GM21367 (cell line): ENCODE measurements around the gene CCDC15.

ENCODE experiments used
- ATAC-seq: cut with Tn5 transposase; IDR thresholded peaks from one replicate; pipeline ENCODE4 v1.9.1; 2021; ENCODE audit not compliant: unreplicated experiment

CCDC15 gene, protein sequence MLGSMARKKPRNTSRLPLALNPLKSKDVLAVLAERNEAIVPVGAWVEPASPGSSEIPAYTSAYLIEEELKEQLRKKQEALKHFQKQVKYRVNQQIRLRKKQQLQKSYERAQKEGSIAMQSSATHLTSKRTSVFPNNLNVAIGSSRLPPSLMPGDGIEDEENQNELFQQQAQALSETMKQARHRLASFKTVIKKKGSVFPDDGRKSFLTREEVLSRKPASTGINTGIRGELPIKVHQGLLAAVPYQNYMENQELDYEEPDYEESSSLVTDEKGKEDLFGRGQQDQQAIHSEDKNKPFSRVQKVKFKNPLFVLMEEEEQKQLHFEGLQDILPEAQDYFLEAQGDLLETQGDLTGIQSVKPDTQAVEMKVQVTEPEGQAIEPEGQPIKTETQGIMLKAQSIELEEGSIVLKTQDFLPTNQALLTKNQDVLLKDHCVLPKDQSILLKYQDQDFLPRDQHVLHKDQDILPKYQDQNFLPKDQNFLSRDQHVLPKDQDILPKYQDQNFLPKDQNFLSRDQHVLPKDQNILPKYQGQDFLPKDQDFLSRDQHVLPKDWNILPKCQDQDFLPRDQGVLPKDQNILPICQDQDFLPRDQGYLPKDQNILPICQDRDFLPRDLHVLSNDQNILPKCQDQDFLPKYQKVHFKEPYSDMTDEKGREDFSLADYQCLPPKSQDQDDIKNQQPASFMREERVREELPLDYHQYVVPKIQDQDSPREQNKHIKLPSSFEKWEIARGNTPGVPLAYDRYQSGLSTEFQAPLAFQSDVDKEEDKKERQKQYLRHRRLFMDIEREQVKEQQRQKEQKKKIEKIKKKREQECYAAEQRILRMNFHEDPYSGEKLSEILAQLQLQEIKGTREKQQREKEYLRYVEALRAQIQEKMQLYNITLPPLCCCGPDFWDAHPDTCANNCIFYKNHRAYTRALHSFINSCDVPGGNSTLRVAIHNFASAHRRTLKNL

GRCh38 chr11:124953753-124954589 lies at the start of gene CCDC15:
TSS of gene CCDC15 (plus strand) at chr11:124954202. CDS start at chr11:124954733, 531 bp downstream.
- peak; percentile 98 for ATAC-seq

GRCh38 chr11:124915541-124916369 lies 38.2 kb upstream of the CCDC15 start:
- ATAC-seq: no peak

- no peak for ATAC-seq
Observed at GRCh38 chr11:124916370-124916710, 37.7 kb upstream of the CCDC15 start.

GRCh38 chr11:124917115-124917637 lies 36.8 kb upstream of the CCDC15 start:
- ATAC-seq: no peak

GRCh38 chr11:124918950-124919349 lies 35.1 kb upstream of the CCDC15 start, which contains the start of gene HEPN1:
TSS of gene HEPN1 (plus strand) at chr11:124919250.
- no peak for ATAC-seq

DNA sequence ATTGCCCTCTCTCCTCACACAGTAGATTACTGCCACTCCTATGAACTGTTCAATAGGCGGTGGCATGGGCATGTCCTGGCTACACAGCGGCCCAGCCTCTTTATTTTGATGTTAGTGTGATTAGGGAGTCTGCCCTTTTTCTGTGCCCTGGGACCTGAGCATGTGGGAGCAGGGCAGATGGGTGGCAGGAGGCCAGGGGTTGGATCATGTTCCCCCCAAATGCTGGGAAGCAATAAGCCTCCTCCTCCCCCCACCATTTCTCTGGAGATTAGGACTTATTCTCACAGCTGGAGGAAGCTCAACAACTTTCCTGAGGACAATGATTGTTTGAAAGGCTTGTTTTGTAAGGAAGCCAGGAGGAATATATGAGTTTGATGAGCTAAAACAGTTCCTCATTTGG lies 34.1 kb upstream of the CCDC15 start:
- ATAC-seq: no peak

GRCh38 chr11:124920356-124920755 lies 33.6 kb upstream of the CCDC15 start:
- ATAC-seq: no peak

DNA sequence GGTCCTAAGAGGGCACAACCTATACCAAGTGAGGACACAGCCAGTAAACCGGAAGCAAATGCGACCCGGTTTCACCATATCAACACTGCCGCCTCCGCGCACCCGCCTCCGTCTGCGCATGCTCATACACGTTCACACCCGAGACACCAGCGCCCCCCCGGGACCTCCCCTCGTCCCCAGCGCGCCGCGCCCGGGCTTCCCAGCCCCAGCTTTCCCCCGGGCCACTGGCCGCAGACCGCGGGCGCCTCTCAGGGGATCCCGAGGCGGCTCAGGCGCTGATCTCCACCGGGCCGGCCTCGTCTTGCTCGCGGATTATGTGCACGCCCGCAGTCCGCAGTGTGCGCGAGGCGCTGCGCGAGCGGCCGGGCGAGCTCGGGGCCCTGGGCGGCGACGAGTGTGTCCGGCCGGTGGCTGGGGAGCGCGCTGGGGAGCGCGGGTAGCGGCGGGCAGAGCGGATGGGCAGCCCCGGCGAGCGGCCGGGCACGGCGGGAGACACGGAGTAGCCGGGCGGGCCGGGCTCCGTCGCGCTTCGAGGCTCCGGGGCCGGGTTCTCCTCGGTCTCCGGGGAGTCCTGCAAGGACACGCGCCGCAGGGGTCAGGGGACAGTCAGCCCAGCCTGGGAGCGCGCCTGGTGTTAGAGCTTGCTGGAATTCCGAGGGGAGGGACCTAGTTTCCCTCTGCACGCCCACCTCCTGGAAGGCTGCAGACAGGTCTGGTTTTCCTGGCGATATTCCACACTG lies 33.0 kb upstream of the CCDC15 start:
- peak; percentile 66 for ATAC-seq

- ATAC-seq: no peak
Observed at GRCh38 chr11:124922831-124923230, 31.2 kb upstream of the CCDC15 start.

DNA sequence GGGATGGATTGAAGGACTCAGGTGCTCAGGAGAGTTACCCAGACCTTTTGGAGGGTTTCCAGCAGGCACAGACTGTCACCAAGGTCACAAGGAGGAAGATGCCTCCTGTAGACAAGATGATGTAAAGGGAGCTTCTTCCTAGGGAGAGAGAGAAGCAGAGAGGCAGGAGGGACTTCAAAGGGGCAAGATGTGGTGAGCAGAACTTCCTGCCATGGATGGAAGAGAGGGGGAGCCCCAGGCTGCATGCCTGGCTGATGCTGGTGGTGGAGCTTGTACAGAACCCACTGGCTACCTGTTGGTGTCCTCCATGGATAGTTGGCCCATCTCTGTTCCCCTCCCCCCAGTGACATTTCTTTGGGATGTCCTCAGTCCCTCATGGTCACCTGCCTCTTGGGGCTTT lies 30.7 kb upstream of the CCDC15 start:
- no peak for ATAC-seq

GRCh38 chr11:124928942-124929665 lies 24.9 kb upstream of the CCDC15 start:
- no peak for ATAC-seq

DNA sequence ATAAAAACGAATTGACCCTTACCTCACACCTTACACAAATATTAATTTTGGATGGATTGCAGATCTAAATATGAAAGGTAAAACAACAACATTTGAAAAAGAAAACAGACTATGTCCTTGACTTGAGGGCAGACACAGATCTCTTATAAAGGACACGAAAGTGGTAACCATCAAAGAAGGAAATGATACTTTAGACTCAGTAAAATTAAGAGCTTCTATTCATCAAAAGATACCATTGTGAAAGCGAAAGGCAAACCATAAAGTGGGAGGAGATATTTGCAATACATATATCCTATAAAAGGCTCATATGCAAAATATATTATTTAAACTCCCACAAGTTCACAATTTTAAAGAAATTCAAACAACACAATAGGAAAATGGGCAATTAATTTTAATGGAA lies 23.2 kb upstream of the CCDC15 start:
- peak; percentile 88 for ATAC-seq

GRCh38 chr11:124934862-124935547 lies 19.0 kb upstream of the CCDC15 start:
- no peak for ATAC-seq

GRCh38 chr11:124935548-124936514 lies 18.2 kb upstream of the CCDC15 start, which contains the start of gene HEPACAM:
TSS of gene HEPACAM (minus strand) at chr11:124936047. CDS start at chr11:124936006, 41 bp downstream.
- no peak for ATAC-seq

- ATAC-seq: no peak
Observed at GRCh38 chr11:124937336-124937935, 16.6 kb upstream of the CCDC15 start.

- ATAC-seq: no peak
Observed at GRCh38 chr11:124938206-124938765, 15.7 kb upstream of the CCDC15 start.
